ENCODE results near the gene QRFP.

The QRFP gene

DNA sequence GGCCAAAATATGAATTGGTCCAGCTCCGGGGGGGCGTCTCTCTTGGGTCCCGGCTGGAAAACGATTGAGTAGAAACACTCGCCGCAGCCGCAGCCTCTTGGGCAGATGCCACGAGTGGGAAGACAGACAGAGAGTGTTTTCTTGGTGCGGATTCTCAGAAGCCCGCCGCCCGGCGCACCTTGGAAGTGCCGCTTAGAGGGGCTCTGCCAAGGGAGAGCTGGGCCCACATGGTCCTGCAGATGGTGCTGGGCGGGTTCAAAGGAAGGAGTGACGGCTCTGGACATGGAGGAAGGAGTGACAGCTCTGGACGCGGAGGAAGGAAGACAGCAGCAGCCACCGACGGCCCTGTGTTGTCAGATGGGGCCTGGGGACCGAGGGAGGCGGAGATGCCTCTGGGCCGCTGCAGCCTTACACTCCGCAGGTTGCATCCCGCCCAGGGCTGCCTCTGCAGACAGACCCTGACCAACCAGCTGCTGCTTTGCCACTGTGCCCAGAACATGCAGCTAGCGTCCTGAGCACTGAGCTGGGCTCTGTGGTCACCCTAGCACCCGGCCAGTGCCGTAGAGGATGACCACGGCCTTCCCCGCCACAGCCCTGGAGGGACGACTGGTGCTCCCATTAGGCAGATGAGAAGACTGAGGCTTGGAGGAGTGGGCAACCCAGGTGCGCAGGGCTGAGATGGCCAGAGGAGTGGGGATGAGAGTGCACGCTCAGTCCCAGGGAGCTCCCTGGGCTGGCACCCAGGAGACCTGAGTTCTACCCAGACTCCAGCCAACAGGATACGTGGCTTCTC, 20.8 kb upstream of the QRFP start:
- TF ChIP-seq CTCF (IDR thresholded peaks at IDR 0.05; ENCODE audit: insufficient read depth, low read length, poor library complexity, severe bottlenecking) (no peak), EZH2phosphoT487 (conservative IDR thresholded peaks at IDR 0.05; ENCODE audit: low read length) (no peak)
- H3K36me3 ChIP-seq (ENCODE audit: low read length) = no peaks in the 10 kb centered on the region
- no peak overlapping the region for H3K4me2 ChIP-seq (ENCODE audit: low read depth, low read length, poor library complexity, severe bottlenecking)
- no peak overlapping the region for H3K27ac ChIP-seq (ENCODE audit: low read depth, low read length)
- no peak overlapping the region for H3K4me3 ChIP-seq (ENCODE audit: insufficient read depth, low read length, poor library complexity, severe bottlenecking)
- no peak overlapping the region for H2AFZ ChIP-seq (ENCODE audit: low read depth, low read length, severe bottlenecking)
- no peaks in the 10 kb centered on the region for H3K9me3 ChIP-seq (ENCODE audit: insufficient read depth, low read length)
- H3K79me2 ChIP-seq (ENCODE audit: insufficient read depth, low read length) = no peaks in the 10 kb centered on the region
- no peaks in the 10 kb centered on the region for H3K27me3 ChIP-seq (ENCODE audit: low read length)
- no peaks in the 10 kb centered on the region for H3F3A ChIP-seq (ENCODE audit: insufficient read depth)
- no peaks in the 10 kb centered on the region for H3K9me2 ChIP-seq (replicated peaks; ENCODE audit: insufficient read depth, low read length)
- H3K9ac ChIP-seq (ENCODE audit: low read length) = no peak overlapping the region
- H4K20me1 ChIP-seq (ENCODE audit: low read depth, low read length) = no peaks in the 10 kb centered on the region; the same call in 1 of the 2 replicates

DNA sequence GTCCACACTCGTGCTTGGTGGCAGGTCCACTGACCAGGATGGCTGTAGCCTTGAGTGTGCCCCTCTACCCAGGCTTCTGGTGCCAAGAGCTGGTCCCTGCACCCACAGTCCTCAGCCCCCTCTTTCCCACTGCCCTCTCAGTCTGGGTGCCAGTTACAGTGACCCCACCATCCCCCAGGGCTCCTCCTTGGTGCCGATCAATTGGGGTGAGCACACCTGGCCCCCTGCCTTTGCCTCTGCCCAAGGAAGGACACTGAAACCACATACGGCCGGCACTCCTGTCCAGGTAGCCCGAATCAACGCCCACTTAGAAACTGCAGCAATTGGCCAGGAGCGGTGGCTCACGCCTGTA, 18.5 kb upstream of the QRFP start:
- Histone ChIP-seq H3K27ac (ENCODE audit: low read depth, low read length) (no peak overlapping the region), H3K9me3 (ENCODE audit: insufficient read depth, low read length) (no peaks in the 10 kb centered on the region), H3K27me3 (ENCODE audit: low read length) (no peaks in the 10 kb centered on the region), H3K9ac (ENCODE audit: low read length) (no peak overlapping the region), H4K20me1 (ENCODE audit: low read depth, low read length) (no peaks in the 10 kb centered on the region; the same call in 1 of the 2 replicates), H2AFZ (ENCODE audit: low read depth, low read length, severe bottlenecking) (no peak overlapping the region), H3K9me2 (replicated peaks; ENCODE audit: insufficient read depth, low read length) (no peaks in the 10 kb centered on the region), H3F3A (ENCODE audit: insufficient read depth) (no peaks in the 10 kb centered on the region), H3K4me3 (ENCODE audit: insufficient read depth, low read length, poor library complexity, severe bottlenecking) (no peak overlapping the region), H3K79me2 (ENCODE audit: insufficient read depth, low read length) (no peaks in the 10 kb centered on the region), H3K36me3 (ENCODE audit: low read length) (no peaks in the 10 kb centered on the region), H3K4me2 (ENCODE audit: low read depth, low read length, poor library complexity, severe bottlenecking) (no peak overlapping the region)
- TF ChIP-seq CTCF (IDR thresholded peaks at IDR 0.05; ENCODE audit: insufficient read depth, low read length, poor library complexity, severe bottlenecking) = no peak
- no peak for TF ChIP-seq EZH2phosphoT487 (conservative IDR thresholded peaks at IDR 0.05; ENCODE audit: low read length)

DNA sequence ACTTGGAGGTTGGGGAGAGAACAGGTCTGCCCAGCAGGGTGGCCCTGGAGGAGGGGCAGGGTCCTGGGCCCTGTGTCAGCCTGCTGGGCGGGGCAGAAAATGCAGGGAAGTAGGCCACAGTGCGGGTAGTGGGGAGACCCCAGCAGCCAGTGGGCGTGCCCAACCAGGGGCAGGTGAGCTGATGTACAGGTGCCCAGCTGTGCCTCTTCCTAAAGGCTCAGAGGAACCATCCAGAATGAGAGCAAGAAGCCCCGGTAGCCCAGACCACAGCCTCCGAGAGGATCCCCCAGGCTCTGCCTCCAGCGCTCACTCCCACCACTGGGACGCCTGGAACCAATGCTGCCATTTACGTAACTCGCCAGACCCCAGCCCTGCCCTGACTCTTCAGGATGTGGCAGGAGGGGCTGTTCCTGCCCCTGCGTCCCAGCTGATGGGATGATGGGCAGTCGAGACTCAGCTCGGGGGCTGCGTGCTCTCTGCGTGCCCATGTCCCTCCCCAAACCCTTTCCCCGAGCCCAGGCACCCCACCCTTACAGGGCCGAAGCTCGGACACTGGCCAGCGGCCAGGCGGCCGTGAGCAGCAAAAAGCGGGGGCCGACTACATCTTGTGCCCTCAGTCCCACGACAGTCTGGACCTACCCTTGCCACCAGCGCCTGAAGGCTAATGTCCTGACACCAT, 17.9 kb upstream of the QRFP start:
- Histone ChIP-seq H3K27me3 (ENCODE audit: low read length) (no peaks in the 10 kb centered on the region), H3K4me2 (ENCODE audit: low read depth, low read length, poor library complexity, severe bottlenecking) (no peak overlapping the region), H3K9me2 (replicated peaks; ENCODE audit: insufficient read depth, low read length) (no peaks in the 10 kb centered on the region), H3F3A (ENCODE audit: insufficient read depth) (no peaks in the 10 kb centered on the region), H3K79me2 (ENCODE audit: insufficient read depth, low read length) (no peaks in the 10 kb centered on the region), H3K9ac (ENCODE audit: low read length) (no peak overlapping the region), H2AFZ (ENCODE audit: low read depth, low read length, severe bottlenecking) (no peak overlapping the region), H4K20me1 (ENCODE audit: low read depth, low read length) (no peaks in the 10 kb centered on the region; the same call in 1 of the 2 replicates), H3K36me3 (ENCODE audit: low read length) (no peaks in the 10 kb centered on the region), H3K9me3 (ENCODE audit: insufficient read depth, low read length) (no peaks in the 10 kb centered on the region), H3K4me3 (ENCODE audit: insufficient read depth, low read length, poor library complexity, severe bottlenecking) (no peak overlapping the region), H3K27ac (ENCODE audit: low read depth, low read length) (no peak overlapping the region)
- no peak for TF ChIP-seq CTCF (IDR thresholded peaks at IDR 0.05; ENCODE audit: insufficient read depth, low read length, poor library complexity, severe bottlenecking)
- no peak for TF ChIP-seq EZH2phosphoT487 (conservative IDR thresholded peaks at IDR 0.05; ENCODE audit: low read length)

Measured in SU-DHL-6 (cell line).